PFSK-1 (cell line): Measurements from ENCODE around the gene LZTR1.

Experiments used
- FOXP2 ChIP-seq: optimal IDR thresholded peaks from 2 replicates; pipeline ENCODE3; 2011; ENCODE audit warnings: borderline replicate concordance, control low read depth, inconsistent platforms; ENCODE audit not compliant: insufficient read depth; ENCODE audit errors: extremely low read length, extremely low read depth
- POLR2AphosphoS5 ChIP-seq: IDR thresholded peaks from 2 replicates; pipeline ENCODE4 v1.6.1; 2012; ENCODE audit warnings: low read depth, mild to moderate bottlenecking, control low read depth, low read length, moderate library complexity
- SIN3A ChIP-seq: IDR thresholded peaks from 2 replicates; pipeline ENCODE4 v1.6.1; 2012; ENCODE audit warnings: mild to moderate bottlenecking, low read length, moderate library complexity, borderline replicate concordance; ENCODE audit not compliant: insufficient read depth
- TAF1 ChIP-seq: IDR thresholded peaks from 2 replicates; pipeline ENCODE4 v1.6.1; 2012; ENCODE audit warnings: low read length, control low read depth, borderline replicate concordance; ENCODE audit not compliant: insufficient read depth
- TF ChIP-seq, protein P1 (sequence below), 2 experiments: IDR thresholded peaks; 2 replicates each; pipeline versions ENCODE4 v1.6.1 to v1.8.0; 2011 to 2012; ENCODE audit warnings: low read depth in 2 of 2, low read length in 2 of 2, control low read depth in 1 of 2, inconsistent platforms in 1 of 2, mild to moderate bottlenecking in 1 of 2, moderate library complexity in 1 of 2; ENCODE audit not compliant: insufficient read depth in 1 of 2

Gene LZTR1

DNA sequence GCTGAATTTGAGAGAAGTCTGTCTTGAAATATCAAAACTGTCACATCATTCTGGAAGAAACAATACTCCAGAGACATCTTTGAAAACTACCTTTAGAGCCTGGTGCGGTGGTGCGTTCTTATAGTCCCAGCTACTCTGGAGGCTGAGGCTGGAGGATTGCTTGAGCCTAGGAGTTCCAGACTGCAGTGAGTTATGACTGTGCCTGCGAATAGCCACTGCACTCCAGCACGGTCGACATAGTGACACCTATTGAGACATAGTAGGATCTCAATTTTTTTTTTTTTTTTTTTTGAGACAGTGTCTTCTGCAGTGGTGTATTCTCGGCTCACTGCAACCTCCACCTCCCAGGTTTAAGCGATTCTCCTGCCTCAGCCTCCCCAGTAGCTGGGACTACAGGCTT is 26.5 kb upstream of the LZTR1 start:
- TF ChIP-seq TAF1 (no peak), SIN3A (no peak), FOXP2 (no peak), POLR2AphosphoS5 (no peak)
- TF ChIP-seq, protein P1, sequence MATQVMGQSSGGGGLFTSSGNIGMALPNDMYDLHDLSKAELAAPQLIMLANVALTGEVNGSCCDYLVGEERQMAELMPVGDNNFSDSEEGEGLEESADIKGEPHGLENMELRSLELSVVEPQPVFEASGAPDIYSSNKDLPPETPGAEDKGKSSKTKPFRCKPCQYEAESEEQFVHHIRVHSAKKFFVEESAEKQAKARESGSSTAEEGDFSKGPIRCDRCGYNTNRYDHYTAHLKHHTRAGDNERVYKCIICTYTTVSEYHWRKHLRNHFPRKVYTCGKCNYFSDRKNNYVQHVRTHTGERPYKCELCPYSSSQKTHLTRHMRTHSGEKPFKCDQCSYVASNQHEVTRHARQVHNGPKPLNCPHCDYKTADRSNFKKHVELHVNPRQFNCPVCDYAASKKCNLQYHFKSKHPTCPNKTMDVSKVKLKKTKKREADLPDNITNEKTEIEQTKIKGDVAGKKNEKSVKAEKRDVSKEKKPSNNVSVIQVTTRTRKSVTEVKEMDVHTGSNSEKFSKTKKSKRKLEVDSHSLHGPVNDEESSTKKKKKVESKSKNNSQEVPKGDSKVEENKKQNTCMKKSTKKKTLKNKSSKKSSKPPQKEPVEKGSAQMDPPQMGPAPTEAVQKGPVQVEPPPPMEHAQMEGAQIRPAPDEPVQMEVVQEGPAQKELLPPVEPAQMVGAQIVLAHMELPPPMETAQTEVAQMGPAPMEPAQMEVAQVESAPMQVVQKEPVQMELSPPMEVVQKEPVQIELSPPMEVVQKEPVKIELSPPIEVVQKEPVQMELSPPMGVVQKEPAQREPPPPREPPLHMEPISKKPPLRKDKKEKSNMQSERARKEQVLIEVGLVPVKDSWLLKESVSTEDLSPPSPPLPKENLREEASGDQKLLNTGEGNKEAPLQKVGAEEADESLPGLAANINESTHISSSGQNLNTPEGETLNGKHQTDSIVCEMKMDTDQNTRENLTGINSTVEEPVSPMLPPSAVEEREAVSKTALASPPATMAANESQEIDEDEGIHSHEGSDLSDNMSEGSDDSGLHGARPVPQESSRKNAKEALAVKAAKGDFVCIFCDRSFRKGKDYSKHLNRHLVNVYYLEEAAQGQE (IDR thresholded peaks at IDR 0.05; ENCODE audit: insufficient read depth in 1 of 2, low read depth in 2 of 2, low read length in 2 of 2), result no peak

DNA sequence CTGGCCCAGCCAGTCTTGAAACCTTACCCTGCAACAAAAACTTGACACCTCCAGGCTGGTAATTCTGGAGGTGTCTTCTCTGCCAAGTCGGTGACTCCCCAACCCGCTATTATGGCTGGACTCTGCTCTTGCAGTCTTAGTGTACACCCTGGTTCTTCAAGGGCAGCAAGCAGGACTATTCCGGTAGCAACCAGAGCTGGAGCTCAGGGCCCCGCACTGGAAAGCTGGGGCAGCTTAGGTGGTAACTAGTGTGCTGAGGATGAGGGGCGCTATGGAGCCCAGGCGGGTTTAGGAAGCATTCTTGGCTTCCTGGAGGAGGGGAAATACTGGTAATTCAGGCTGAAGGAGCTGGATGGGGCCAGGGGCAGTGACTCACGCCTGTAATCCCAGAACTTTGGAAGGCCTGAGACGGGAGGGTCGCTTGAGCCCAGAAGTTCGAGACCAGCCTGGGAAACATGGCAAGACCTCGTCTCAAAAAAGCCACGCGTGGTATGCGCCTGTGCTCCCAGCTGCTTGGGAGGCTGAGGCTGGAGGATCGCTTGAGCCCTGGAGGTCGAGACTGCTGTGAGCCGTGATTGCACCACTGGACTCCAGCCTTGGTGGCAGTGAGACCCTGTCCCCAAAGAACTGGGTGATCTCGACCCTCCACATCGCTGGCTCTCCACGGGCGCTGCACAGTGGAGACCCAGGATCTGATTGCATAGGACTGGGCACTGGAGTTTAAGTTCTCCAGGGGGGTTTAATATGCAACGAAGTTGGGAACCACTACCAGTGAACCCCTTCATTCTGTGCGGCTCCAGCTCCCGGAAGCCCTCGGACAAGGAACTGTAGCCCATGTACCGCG is 25.6 kb upstream of the LZTR1 start:
- TF ChIP-seq FOXP2 (no peak), TAF1 (no peak), SIN3A (no peak)

DNA sequence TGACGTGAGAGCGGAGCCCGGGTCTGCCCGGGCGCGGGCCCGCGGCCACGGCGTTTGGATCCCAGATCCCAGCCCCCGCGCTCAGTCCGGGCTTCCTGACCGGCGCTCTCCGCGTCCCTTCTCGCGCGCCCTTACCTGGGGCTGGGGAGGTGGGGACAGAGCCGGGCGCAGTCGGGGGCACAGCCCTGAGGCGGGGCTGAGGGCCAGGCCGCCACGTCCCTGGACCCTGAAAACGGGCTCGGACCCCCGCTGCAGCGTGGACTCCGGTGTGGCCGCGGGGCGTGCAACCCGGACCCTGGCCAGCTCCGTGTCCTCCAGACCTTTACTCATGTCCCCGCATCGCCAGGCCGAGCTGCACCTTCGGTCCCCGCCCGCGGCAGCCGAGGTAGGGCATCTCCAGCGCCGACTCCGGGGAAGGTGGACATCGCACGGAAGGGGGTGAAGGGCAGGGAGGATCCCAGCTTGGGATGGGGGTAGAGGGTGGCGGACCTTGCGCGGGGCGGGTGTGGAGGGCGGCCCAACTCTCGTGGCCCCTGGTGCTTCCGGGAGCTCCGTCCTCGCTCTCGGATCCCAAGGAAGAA is 24.9 kb upstream of the LZTR1 start:
- TF ChIP-seq POLR2AphosphoS5, result no peak
- TF ChIP-seq SIN3A, result no peak
- no peak for TF ChIP-seq FOXP2
- no peak for TF ChIP-seq TAF1
- TF ChIP-seq, protein P1 (IDR thresholded peaks at IDR 0.05; ENCODE audit: insufficient read depth in 1 of 2, low read depth in 2 of 2, low read length in 2 of 2), result no peak

DNA sequence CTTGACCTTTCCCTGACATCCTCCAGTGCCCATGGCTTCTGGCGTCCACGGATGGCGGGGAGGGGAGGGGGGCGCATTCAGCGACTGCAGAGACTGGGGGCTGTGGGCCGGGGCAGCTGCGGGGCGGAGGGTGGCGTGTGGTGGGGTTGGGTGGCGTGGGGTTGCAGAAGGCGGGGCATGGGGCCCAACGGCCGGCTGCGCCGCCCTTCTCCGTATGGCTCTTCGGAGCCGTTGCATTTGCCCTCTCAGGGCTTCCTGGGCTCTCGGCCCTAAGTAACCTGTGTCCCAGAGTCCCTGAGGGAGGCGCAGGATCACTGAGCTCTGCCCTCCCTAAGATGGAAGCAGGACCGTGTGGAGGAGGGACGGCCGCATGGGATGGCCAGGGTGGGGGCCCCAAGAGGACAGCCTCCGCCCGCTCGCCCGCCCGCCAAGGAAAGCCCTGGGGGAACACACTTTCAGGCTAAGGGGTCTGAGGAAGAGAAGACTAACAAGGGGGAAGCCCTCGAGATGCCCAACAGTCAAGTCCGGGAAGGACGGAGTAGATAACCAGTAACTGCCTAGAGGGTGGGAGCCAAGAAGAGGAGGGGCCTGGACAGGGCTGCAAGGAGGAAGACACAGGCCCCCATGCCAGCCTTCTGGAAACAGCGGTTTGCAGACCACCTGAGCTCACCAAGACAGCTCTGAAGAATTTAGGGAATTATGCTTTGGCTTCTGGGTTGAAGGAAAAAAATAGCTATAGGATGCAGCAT is 24.2 kb upstream of the LZTR1 start:
- TF ChIP-seq SIN3A, result no peak
- TF ChIP-seq, protein P1 (IDR thresholded peaks at IDR 0.05; ENCODE audit: insufficient read depth in 1 of 2, low read depth in 2 of 2, low read length in 2 of 2), result no peak
- TF ChIP-seq TAF1, result no peak
- TF ChIP-seq POLR2AphosphoS5, result no peak
- no peak for TF ChIP-seq FOXP2

DNA sequence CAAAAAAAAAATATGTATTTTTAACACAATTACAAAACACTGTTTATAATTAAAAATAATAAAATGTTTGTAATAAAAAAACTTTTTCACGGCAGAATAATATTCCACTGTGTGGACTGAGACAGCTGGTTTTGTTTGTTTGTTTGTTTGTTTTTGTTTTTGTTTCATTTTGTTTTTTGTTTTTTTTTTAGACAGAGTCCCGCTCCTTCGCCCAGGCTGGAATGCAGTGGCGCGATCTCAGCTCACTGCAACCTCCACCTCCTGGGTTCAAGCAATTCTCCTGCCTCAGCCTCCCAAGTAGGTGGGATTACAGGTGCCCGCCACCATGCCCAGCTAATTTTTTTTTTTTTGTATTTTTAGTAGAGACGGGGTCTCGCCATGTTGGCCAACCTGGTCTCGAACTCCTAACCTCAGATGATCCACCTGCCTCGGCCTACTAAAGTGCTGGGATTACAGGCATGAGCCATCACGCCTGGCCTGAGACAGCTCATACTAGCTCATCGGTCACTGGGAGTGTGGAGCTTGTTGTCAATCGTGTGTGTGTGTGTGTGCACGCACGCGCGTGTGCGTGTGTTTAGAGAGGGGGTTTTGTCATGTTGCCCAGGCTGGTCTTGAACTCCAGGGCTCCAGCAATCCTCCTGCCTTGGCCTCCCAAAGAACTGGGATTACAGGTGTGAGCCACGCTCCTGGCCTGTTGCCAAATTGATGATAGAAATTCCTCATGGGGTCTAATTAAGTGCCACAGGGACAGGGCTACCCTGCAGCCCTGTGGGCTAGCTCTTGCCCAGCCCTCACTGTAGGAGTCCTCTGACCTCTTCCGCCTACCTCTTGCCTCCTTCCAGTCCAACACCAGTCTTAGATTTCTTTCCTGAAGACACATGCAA is 22.3 kb upstream of the LZTR1 start:
- TF ChIP-seq POLR2AphosphoS5, result no peak
- TF ChIP-seq TAF1, result no peak
- no peak for TF ChIP-seq SIN3A
- TF ChIP-seq, protein P1 (IDR thresholded peaks at IDR 0.05; ENCODE audit: insufficient read depth in 1 of 2, low read depth in 2 of 2, low read length in 2 of 2), result no peak
- TF ChIP-seq FOXP2, result no peak
